ENCODE measurements around the gene SLC25A21.
"Not testable (repeated sequence)": the region's sequence is repeated elsewhere in the genome, so short reads cannot be mapped to it uniquely, and the experiment has no call there.

The SLC25A21 gene

GRCh38 chr14:36817071-36817930 is 355.1 kb downstream of the SLC25A21 start:
- no peak for TF ChIP-seq CTCF (IDR thresholded peaks at IDR 0.05; ENCODE audit: insufficient read depth, low read depth, low read length, missing control alignments)
- H3K4me3 ChIP-seq (ENCODE audit: low read length) = no peak overlapping the region
- peak; percentile 2 for DNase-seq (ENCODE audit: low read depth)

GRCh38 chr14:36816481-36816880 is 355.9 kb downstream of the SLC25A21 start:
- TF ChIP-seq CTCF (IDR thresholded peaks at IDR 0.05; ENCODE audit: insufficient read depth, low read depth, low read length, missing control alignments) = no peak
- no peak overlapping the region for H3K4me3 ChIP-seq (ENCODE audit: low read length)
- peak; percentile 82 for DNase-seq (ENCODE audit: low read depth)

GRCh38 chr14:36814783-36815182 is 357.6 kb downstream of the SLC25A21 start:
- not testable (repeated sequence) for DNase-seq (ENCODE audit: low read depth); H3K4me3 ChIP-seq (ENCODE audit: low read length)

GRCh38 chr14:36810209-36810608 is 362.2 kb downstream of the SLC25A21 start:
- no peak for DNase-seq (ENCODE audit: low read depth)
- no peak overlapping the region for H3K4me3 ChIP-seq (ENCODE audit: low read length)
- no peak for TF ChIP-seq CTCF (IDR thresholded peaks at IDR 0.05; ENCODE audit: insufficient read depth, low read depth, low read length, missing control alignments)

GRCh38 chr14:36807727-36808126 is 364.7 kb downstream of the SLC25A21 start:
- TF ChIP-seq CTCF (IDR thresholded peaks at IDR 0.05; ENCODE audit: insufficient read depth, low read depth, low read length, missing control alignments) = no peak
- DNase-seq (ENCODE audit: low read depth) = no peak
- H3K4me3 ChIP-seq (ENCODE audit: low read length) = no peak overlapping the region

- no peak for TF ChIP-seq CTCF (IDR thresholded peaks at IDR 0.05; ENCODE audit: insufficient read depth, low read depth, low read length, missing control alignments)
- DNase-seq (ENCODE audit: low read depth) = no peak
- no peak overlapping the region for H3K4me3 ChIP-seq (ENCODE audit: low read length)
Measured at GRCh38 chr14:36805131-36805559, 367.3 kb downstream of the SLC25A21 start.

- TF ChIP-seq CTCF (IDR thresholded peaks at IDR 0.05; ENCODE audit: insufficient read depth, low read depth, low read length, missing control alignments) = no peak
- no peak overlapping the region for H3K4me3 ChIP-seq (ENCODE audit: low read length)
- DNase-seq (ENCODE audit: low read depth) = no peak
Measured at GRCh38 chr14:36797634-36798033, 374.8 kb downstream of the SLC25A21 start.

All from epithelial cell of esophagus (primary cell).